IMR-90 (cell line): ENCODE data around the gene PLEKHH1.

Source experiments
- BHLHE40 ChIP-seq: fragments of 150-350 bp; IDR thresholded peaks from 2 replicates; pipeline ENCODE4 v1.6.1; 2016; ENCODE audit warnings: mild to moderate bottlenecking, low read depth, low read length
- CEBPB ChIP-seq: IDR thresholded peaks from 2 replicates; pipeline ENCODE4 v1.6.1; 2012; ENCODE audit warnings: low read depth, low read length, improper control_type of control experiment
- CTCF ChIP-seq: conservative IDR thresholded peaks from 2 replicates; pipeline ENCODE4 v1.5.1; 2012; ENCODE audit warnings: mild to moderate bottlenecking, low read depth, low read length, improper control_type of control experiment
- FOS ChIP-seq: fragments of 150-350 bp; IDR thresholded peaks from 2 replicates; pipeline ENCODE4 v1.6.1; 2016; ENCODE audit warnings: low read depth, low read length
- MAZ ChIP-seq: IDR thresholded peaks from 2 replicates; pipeline ENCODE4 v1.6.1; 2012; ENCODE audit warnings: low read depth, mild to moderate bottlenecking, low read length, improper control_type of control experiment, moderate library complexity, borderline replicate concordance
- MXI1 ChIP-seq: IDR thresholded peaks from 2 replicates; pipeline ENCODE4 v1.6.1; 2012; ENCODE audit warnings: low read depth, mild to moderate bottlenecking, low read length, moderate library complexity, borderline replicate concordance
- POLR2A ChIP-seq: IDR thresholded peaks from 2 replicates; pipeline ENCODE4 v1.6.1; 2012; ENCODE audit warnings: mild to moderate bottlenecking, low read depth, low read length
- RAD21 ChIP-seq: IDR thresholded peaks from 2 replicates; pipeline ENCODE4 v1.6.1; 2012; ENCODE audit warnings: low read length, improper control_type of control experiment
- RCOR1 ChIP-seq: IDR thresholded peaks from 2 replicates; pipeline ENCODE4 v1.6.1; 2012; ENCODE audit warnings: mild to moderate bottlenecking, low read length, improper control_type of control experiment; ENCODE audit not compliant: insufficient replicate concordance
- RFX5 ChIP-seq: IDR thresholded peaks from 2 replicates; pipeline ENCODE4 v1.8.0; 2012; ENCODE audit warnings: low read depth, mild to moderate bottlenecking, low read length, moderate library complexity
- SMC3 ChIP-seq: fragments of 150-350 bp; IDR thresholded peaks from 2 replicates; pipeline ENCODE4 v1.6.1; 2016; ENCODE audit warnings: low read depth, mild to moderate bottlenecking, antibody characterized with exemption, low read length, moderate library complexity
- TF ChIP-seq, protein P1 (sequence below): fragments of 150-350 bp; IDR thresholded peaks from 2 replicates; pipeline ENCODE4 v1.6.1; 2017; ENCODE audit warnings: mild to moderate bottlenecking, antibody characterized with exemption, low read length, low read depth

DNA sequence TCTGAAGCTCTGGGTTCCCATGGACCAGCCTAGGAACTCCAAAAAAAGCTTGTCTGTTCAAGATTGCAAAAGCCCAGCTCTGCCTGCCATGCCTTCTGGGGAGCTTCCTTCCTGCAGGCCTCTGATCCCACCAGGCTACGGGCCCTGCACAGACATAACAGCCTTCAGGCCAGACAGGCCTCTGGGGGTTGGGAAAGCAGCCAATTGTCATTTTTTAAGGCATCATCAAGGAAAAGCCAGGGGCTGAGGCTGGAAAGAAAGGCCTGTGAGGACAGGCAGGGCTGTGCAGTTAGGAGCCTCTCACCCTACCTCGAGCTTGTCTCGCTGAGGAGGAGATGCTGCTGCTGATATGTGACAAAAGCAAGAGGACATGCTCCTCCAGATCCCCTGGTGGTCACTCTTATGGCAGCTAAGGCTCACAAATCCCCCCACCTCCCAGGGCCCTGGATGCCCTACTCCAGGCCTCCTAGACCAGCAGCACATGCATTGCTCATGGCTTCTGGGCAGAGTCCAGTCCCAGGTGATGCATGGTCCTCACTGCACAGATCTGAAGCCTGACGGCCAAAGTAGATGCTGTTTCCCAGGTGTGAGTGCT, 47.5 kb upstream of the PLEKHH1 start:
- TF ChIP-seq CTCF = no peak
- no peak for TF ChIP-seq POLR2A
- no peak for TF ChIP-seq FOS
- no peak for TF ChIP-seq MXI1
- no peak for TF ChIP-seq RCOR1
- TF ChIP-seq MAZ = no peak
- no peak for TF ChIP-seq SMC3
- no peak for TF ChIP-seq RFX5
- no peak for TF ChIP-seq RAD21
- TF ChIP-seq CEBPB = no peak
- TF ChIP-seq BHLHE40 = no peak
- TF ChIP-seq, protein P1, sequence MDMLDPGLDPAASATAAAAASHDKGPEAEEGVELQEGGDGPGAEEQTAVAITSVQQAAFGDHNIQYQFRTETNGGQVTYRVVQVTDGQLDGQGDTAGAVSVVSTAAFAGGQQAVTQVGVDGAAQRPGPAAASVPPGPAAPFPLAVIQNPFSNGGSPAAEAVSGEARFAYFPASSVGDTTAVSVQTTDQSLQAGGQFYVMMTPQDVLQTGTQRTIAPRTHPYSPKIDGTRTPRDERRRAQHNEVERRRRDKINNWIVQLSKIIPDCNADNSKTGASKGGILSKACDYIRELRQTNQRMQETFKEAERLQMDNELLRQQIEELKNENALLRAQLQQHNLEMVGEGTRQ = no peak
